ENCODE measurements around the gene TMEM31. TPM values are rescaled to one million over a fixed set of nuclear protein-coding genes. Genes with fewer than 3 reads are reported as not detected.

Gene TMEM31
- total and polyA plus RNA-seq, 2 donors from 2014 or later, result 0.38 TPM; not detected in 1

DNA sequence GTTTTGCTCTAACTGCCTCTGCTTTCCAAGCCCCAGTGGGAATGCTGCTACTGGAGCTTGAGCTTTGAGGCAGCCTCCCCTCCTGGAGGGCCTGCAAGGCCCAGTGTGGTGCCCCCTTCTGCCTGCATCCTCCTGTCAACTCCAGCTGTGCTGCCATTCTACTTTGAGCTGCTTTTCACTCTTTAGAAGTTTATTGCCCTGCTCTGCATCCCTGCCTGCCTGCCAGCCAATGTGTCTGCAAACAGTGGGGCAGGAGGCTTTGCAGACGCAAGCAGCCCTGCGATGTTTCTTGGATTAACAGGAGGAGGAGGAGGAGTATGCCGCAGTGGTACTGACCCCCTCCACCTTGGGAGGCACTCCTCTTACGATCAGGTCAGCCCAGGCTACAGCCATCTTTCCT, 16.4 kb downstream of the TMEM31 start:
- Histone ChIP-seq H3K4me3 (ENCODE audit: low read length in 3 of 3) (no peak overlapping the region), H3K36me3 (ENCODE audit: control insufficient read depth in 2 of 3, insufficient read depth in 3 of 3, low read length in 3 of 3) (no peaks in the 10 kb centered on the region), H3K4me1 (ENCODE audit: control insufficient read depth in 2 of 3, insufficient read depth in 2 of 3, low read depth in 1 of 3, low read length in 3 of 3) (no peaks in the 10 kb centered on the region), H3K27me3 (ENCODE audit: control insufficient read depth, insufficient read depth, low read length) (peaks cover 8% of the 10 kb centered on the region), H3K27ac (ENCODE audit: low read depth in 2 of 2, low read length in 2 of 2) (no peak overlapping the region), H3K9ac (ENCODE audit: low read length in 3 of 3) (no peak overlapping the region), H3K9me3 (ENCODE audit: control insufficient read depth in 2 of 3, insufficient read depth in 1 of 3, low read length in 3 of 3) (no peaks in the 10 kb centered on the region)
- FAIRE-seq (no peak), DNase-seq (no peak)
- intact Hi-C loops (cut with DNase I), result no loop called here
- TF ChIP-seq, protein P1, sequence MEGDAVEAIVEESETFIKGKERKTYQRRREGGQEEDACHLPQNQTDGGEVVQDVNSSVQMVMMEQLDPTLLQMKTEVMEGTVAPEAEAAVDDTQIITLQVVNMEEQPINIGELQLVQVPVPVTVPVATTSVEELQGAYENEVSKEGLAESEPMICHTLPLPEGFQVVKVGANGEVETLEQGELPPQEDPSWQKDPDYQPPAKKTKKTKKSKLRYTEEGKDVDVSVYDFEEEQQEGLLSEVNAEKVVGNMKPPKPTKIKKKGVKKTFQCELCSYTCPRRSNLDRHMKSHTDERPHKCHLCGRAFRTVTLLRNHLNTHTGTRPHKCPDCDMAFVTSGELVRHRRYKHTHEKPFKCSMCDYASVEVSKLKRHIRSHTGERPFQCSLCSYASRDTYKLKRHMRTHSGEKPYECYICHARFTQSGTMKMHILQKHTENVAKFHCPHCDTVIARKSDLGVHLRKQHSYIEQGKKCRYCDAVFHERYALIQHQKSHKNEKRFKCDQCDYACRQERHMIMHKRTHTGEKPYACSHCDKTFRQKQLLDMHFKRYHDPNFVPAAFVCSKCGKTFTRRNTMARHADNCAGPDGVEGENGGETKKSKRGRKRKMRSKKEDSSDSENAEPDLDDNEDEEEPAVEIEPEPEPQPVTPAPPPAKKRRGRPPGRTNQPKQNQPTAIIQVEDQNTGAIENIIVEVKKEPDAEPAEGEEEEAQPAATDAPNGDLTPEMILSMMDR (IDR thresholded peaks at IDR 0.05; ENCODE audit: borderline replicate concordance, extremely low read depth, insufficient read depth), result no peak

DNA sequence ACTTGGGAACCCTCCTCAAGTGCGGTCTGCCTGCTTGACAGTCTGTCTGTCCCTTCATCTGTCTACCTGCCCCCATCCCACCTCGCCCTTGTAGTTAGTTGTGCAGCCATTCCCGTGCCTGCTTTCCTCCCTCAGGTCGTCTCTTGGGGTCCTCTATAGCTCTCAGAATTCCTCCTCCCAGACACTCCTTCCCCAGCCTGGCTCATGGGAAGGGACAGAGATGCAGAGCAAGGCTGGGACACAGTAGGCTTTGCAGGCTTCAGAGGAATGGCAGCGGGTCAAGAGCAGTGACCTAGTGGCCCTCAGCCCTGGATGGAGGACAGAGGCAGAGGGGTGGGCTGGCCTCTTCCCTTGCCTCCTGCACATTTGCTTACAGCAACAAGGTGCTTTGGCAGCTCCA, 18.3 kb downstream of the TMEM31 start:
- no peak overlapping the region for H3K4me3 ChIP-seq (ENCODE audit: low read length in 3 of 3)
- TF ChIP-seq, protein P1 (IDR thresholded peaks at IDR 0.05; ENCODE audit: borderline replicate concordance, extremely low read depth, insufficient read depth), result no peak
- intact Hi-C loops (cut with DNase I), result no loop called here
- no peak overlapping the region for H3K27ac ChIP-seq (ENCODE audit: low read depth in 2 of 2, low read length in 2 of 2)
- no peaks in the 10 kb centered on the region for H3K36me3 ChIP-seq (ENCODE audit: control insufficient read depth in 2 of 3, insufficient read depth in 3 of 3, low read length in 3 of 3)
- peaks cover 6% of the 10 kb centered on the region for H3K27me3 ChIP-seq (ENCODE audit: control insufficient read depth, insufficient read depth, low read length)
- DNase-seq, result no peak
- H3K9ac ChIP-seq (ENCODE audit: low read length in 3 of 3), result no peak overlapping the region
- no peaks in the 10 kb centered on the region for H3K4me1 ChIP-seq (ENCODE audit: control insufficient read depth in 2 of 3, insufficient read depth in 2 of 3, low read depth in 1 of 3, low read length in 3 of 3)
- H3K9me3 ChIP-seq (ENCODE audit: control insufficient read depth in 2 of 3, insufficient read depth in 1 of 3, low read length in 3 of 3), result no peaks in the 10 kb centered on the region
- no peak for FAIRE-seq

DNA sequence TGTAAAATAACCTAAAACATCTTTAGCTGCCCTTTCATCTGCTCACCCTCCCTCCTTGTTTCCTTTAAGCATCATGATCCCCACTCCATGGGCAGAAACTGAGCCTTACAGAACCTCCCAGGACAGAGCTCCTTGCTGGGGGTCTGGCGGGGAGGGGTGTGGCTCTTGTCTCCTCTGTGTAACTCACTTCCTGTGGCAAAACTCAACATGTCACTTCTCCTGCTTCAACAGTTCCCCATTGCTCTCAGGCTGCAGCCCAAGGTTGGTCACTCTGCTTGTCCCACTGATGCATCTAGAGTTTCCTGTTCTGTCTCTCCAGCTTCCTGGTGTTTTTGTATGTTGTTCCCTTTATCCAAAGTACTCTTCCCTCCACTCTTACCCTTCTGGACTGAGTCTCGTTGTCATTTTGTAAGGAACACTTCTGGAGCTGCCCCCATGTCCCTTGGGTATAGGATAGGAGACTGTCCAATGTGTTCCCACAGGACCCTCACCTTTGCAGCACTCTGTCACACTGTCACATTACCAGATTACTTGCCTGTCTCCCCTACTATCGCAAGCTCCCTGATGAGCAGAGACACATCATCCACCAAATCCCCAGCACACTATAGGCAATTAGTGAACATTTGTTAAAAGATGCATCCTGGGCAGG, 19.6 kb downstream of the TMEM31 start:
- peaks cover 7% of the 10 kb centered on the region for H3K27me3 ChIP-seq (ENCODE audit: control insufficient read depth, insufficient read depth, low read length)
- TF ChIP-seq, protein P1 (IDR thresholded peaks at IDR 0.05; ENCODE audit: borderline replicate concordance, extremely low read depth, insufficient read depth), result no peak
- FAIRE-seq, result no peak

More for the DNA sequence above, 19.6 kb downstream of the TMEM31 start:
- Histone ChIP-seq H3K36me3 (ENCODE audit: control insufficient read depth in 2 of 3, insufficient read depth in 3 of 3, low read length in 3 of 3) (no peaks in the 10 kb centered on the region), H3K9ac (ENCODE audit: low read length in 3 of 3) (no peak overlapping the region), H3K4me3 (ENCODE audit: low read length in 3 of 3) (no peak overlapping the region), H3K9me3 (ENCODE audit: control insufficient read depth in 2 of 3, insufficient read depth in 1 of 3, low read length in 3 of 3) (no peaks in the 10 kb centered on the region), H3K27ac (ENCODE audit: low read depth in 2 of 2, low read length in 2 of 2) (no peak overlapping the region), H3K4me1 (ENCODE audit: control insufficient read depth in 2 of 3, insufficient read depth in 2 of 3, low read depth in 1 of 3, low read length in 3 of 3) (no peaks in the 10 kb centered on the region)
- DNase-seq, result no peak
- intact Hi-C loops (cut with DNase I), result no loop called here

Data from kidney (tissue), 14 donors.